MM.1S (cell line): Measurements from ENCODE around the gene SLC37A1.

ENCODE experiments used
- EZH2 ChIP-seq: fragments of 300-600 bp; sonication (generic); optimal IDR thresholded peaks from 2 replicates; pipeline ENCODE3; 2017; ENCODE audit warnings: low read depth, mild to moderate bottlenecking, antibody characterized with exemption, low read length, mixed read lengths
- EZH2phosphoT487 ChIP-seq: fragments of 300-600 bp; sonication (generic); IDR thresholded peaks from 2 replicates; pipeline ENCODE4 v1.6.1; 2018; ENCODE audit warnings: antibody characterized with exemption, low read length
- TF ChIP-seq, protein P1 (sequence below): fragments of 300-600 bp; sonication (generic); IDR thresholded peaks from 2 replicates; pipeline ENCODE4 v1.5.1; 2016; ENCODE audit warnings: antibody characterized with exemption, low read length, mixed read lengths

DNA sequence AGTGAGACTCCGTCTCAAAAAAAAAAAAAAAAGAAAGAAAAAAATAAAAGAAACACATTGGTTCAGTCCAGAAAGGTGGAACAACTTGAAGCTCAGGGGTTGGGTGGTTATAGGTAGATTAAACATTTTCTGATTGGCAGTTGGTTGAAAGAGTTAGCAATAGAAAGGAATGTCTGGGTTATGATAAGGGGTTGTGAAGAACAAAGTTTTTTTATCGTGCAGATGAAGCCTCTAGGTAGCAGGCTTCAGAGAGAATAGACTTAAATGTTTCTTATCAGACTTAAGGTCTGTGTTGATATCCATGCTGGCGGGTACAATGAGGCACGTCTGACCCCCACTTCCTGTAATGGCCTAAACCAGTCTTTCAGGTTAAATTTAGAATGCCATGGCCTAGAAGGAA lies 94.8 kb downstream of the SLC37A1 start:
- TF ChIP-seq, protein P1, sequence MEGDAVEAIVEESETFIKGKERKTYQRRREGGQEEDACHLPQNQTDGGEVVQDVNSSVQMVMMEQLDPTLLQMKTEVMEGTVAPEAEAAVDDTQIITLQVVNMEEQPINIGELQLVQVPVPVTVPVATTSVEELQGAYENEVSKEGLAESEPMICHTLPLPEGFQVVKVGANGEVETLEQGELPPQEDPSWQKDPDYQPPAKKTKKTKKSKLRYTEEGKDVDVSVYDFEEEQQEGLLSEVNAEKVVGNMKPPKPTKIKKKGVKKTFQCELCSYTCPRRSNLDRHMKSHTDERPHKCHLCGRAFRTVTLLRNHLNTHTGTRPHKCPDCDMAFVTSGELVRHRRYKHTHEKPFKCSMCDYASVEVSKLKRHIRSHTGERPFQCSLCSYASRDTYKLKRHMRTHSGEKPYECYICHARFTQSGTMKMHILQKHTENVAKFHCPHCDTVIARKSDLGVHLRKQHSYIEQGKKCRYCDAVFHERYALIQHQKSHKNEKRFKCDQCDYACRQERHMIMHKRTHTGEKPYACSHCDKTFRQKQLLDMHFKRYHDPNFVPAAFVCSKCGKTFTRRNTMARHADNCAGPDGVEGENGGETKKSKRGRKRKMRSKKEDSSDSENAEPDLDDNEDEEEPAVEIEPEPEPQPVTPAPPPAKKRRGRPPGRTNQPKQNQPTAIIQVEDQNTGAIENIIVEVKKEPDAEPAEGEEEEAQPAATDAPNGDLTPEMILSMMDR = no peak
- TF ChIP-seq EZH2phosphoT487 (no peak), EZH2 (no peak)
